IMR-90 (cell line): ENCODE results near the gene BCAS1. TPM values are rescaled to one million over a fixed set of nuclear protein-coding genes. Genes with fewer than 3 reads are reported as not detected.

Experiments used
- ATAC-seq: fragments of 200-7000 bp; cut with Tn5 transposase; 2 replicates; pipeline ENCODE4 v1.9.1; 2020; ENCODE audit warnings: low read depth, mild to moderate bottlenecking, moderate library complexity
- BruUV-seq: library from RNA; stranded (reverse); fragments of 400-500 nt; replicated peaks from 2 replicates; lab custom pipeline; 2021; lab: Mats Ljungman, UMichigan
- CTCF ChIA-PET: fragments of 300-600 bp; formaldehyde crosslinking; extraction: SDS; loops from one replicate; lab custom pipeline; 2021; ENCODE audit warnings: antibody characterized with exemption; lab: Yijun Ruan, JAX
- POLR2A ChIA-PET: fragments of 300-600 bp; sonication (Branson Sonifier 250); formaldehyde crosslinking; loops from one replicate; lab custom pipeline; 2022; ENCODE audit warnings: antibody characterized with exemption; ENCODE audit not compliant: unreplicated experiment; lab: Charles Lee
- DNase-seq: peaks from one replicate; pipeline ENCODE4 v3.0.0; 2013
- H2AFZ ChIP-seq: replicated peaks from 2 replicates; pipeline ENCODE3; 2013; ENCODE audit warnings: low read length, mild to moderate bottlenecking; ENCODE audit not compliant: poor library complexity
- H2AK5ac ChIP-seq: 2 replicates; pipeline ENCODE4 v1.6.1; 2013; ENCODE audit warnings: low read depth, low read length, inconsistent platforms
- H2AK9ac ChIP-seq: replicated peaks from 2 replicates; pipeline ENCODE3; 2013; ENCODE audit warnings: mild to moderate bottlenecking, low read depth, low read length, moderate library complexity; ENCODE audit not compliant: poor library complexity
- H2BK120ac ChIP-seq: 2 replicates; pipeline ENCODE4 v1.6.1; 2013; ENCODE audit warnings: low read depth, low read length, inconsistent platforms
- H2BK15ac ChIP-seq: 3 replicates; pipeline ENCODE4 v1.6.1; 2013; ENCODE audit warnings: low read depth, low read length, inconsistent platforms
- H2BK20ac ChIP-seq: 2 replicates; pipeline ENCODE4 v1.6.1; 2013; ENCODE audit warnings: low read depth, mild to moderate bottlenecking, inconsistent platforms, low read length, moderate library complexity
- H2BK5ac ChIP-seq: 2 replicates; pipeline ENCODE4 v1.6.1; 2013; ENCODE audit warnings: mild to moderate bottlenecking, low read depth, low read length, inconsistent platforms; ENCODE audit not compliant: poor library complexity, severe bottlenecking
- H3K14ac ChIP-seq: replicated peaks from 2 replicates; pipeline ENCODE4 v1.6.1; 2013; ENCODE audit warnings: low read depth, low read length, inconsistent platforms
- H3K18ac ChIP-seq: 2 replicates; pipeline ENCODE4 v1.6.1; 2013; ENCODE audit warnings: low read depth, low read length, control low read depth
- H3K23ac ChIP-seq: 2 replicates; pipeline ENCODE4 v1.6.1; 2013; ENCODE audit warnings: low read depth, low read length, inconsistent platforms
- H3K27ac ChIP-seq: 2 replicates; pipeline ENCODE4 v1.5.1; 2013; ENCODE audit warnings: mild to moderate bottlenecking, control low read depth, low read length; ENCODE audit not compliant: insufficient read depth
- H3K27me3 ChIP-seq: 2 replicates; pipeline ENCODE4 v1.6.1; 2013; ENCODE audit warnings: low read length; ENCODE audit not compliant: control insufficient read depth, insufficient read depth
- H3K36me3 ChIP-seq: 2 replicates; pipeline ENCODE4 v1.6.1; 2013; ENCODE audit warnings: low read length, mixed read lengths; ENCODE audit not compliant: control insufficient read depth, insufficient read depth
- H3K4ac ChIP-seq: 2 replicates; pipeline ENCODE4 v1.6.1; 2013; ENCODE audit warnings: low read depth, low read length, inconsistent platforms
- H3K4me1 ChIP-seq: 2 replicates; pipeline ENCODE4 v1.6.1; 2013; ENCODE audit warnings: low read length, mixed read lengths; ENCODE audit not compliant: control insufficient read depth, insufficient read depth
- H3K4me2 ChIP-seq: 2 replicates; pipeline ENCODE4 v1.6.1; 2013; ENCODE audit warnings: low read depth, mild to moderate bottlenecking, control low read depth, low read length, moderate library complexity
- H3K4me3 ChIP-seq: 2 replicates; pipeline ENCODE4 v1.5.1; 2013; ENCODE audit warnings: low read depth, mild to moderate bottlenecking, control low read depth, low read length, moderate library complexity; ENCODE audit not compliant: insufficient read depth
- H3K56ac ChIP-seq: 2 replicates; pipeline ENCODE4 v1.6.1; 2013; ENCODE audit warnings: low read length, inconsistent platforms; ENCODE audit not compliant: insufficient read depth; ENCODE audit errors: extremely low read depth
- H3K79me1 ChIP-seq, 2 experiments: 2 replicates each; pipeline ENCODE4 v1.6.1; 2013; ENCODE audit warnings: low read length in 2 of 2, inconsistent platforms in 1 of 2, low read depth in 1 of 2
- H3K9ac ChIP-seq: 2 replicates; pipeline ENCODE4 v1.6.1; 2013; ENCODE audit warnings: low read depth, low read length, control low read depth
- H3K9me1 ChIP-seq: 2 replicates; pipeline ENCODE4 v1.6.1; 2013; ENCODE audit warnings: low read length, inconsistent platforms; ENCODE audit not compliant: insufficient read depth
- H3K9me3 ChIP-seq: 2 replicates; pipeline ENCODE4 v1.6.1; 2013; ENCODE audit warnings: low read length; ENCODE audit not compliant: control insufficient read depth, insufficient read depth
- H4K20me1 ChIP-seq: 2 replicates; pipeline ENCODE4 v1.6.1; 2013; ENCODE audit warnings: low read length, inconsistent platforms; ENCODE audit not compliant: insufficient read depth
- H4K5ac ChIP-seq: 2 replicates; pipeline ENCODE4 v1.6.1; 2013; ENCODE audit warnings: mild to moderate bottlenecking, low read depth, low read length, control low read depth
- H4K8ac ChIP-seq, 2 experiments: 2 replicates each; pipeline ENCODE4 v1.6.1; 2013; ENCODE audit warnings: low read depth in 2 of 2, low read length in 2 of 2, control low read depth in 1 of 2, inconsistent platforms in 1 of 2
- H4K91ac ChIP-seq: 2 replicates; pipeline ENCODE4 v1.6.1; 2013; ENCODE audit warnings: low read depth, low read length, inconsistent platforms; ENCODE audit not compliant: insufficient read depth
- BHLHE40 ChIP-seq: fragments of 150-350 bp; IDR thresholded peaks from 2 replicates; pipeline ENCODE4 v1.6.1; 2016; ENCODE audit warnings: mild to moderate bottlenecking, low read depth, low read length
- ELK1 ChIP-seq: fragments of 150-350 bp; IDR thresholded peaks from 2 replicates; pipeline ENCODE4 v1.6.1; 2016; ENCODE audit warnings: low read depth, mild to moderate bottlenecking, low read length, moderate library complexity, borderline replicate concordance
- FOS ChIP-seq: fragments of 150-350 bp; IDR thresholded peaks from 2 replicates; pipeline ENCODE4 v1.6.1; 2016; ENCODE audit warnings: low read depth, low read length
- MAFK ChIP-seq: IDR thresholded peaks from 2 replicates; pipeline ENCODE4 v1.6.1; 2012; ENCODE audit warnings: low read depth, low read length, improper control_type of control experiment
- MAZ ChIP-seq: IDR thresholded peaks from 2 replicates; pipeline ENCODE4 v1.6.1; 2012; ENCODE audit warnings: low read depth, mild to moderate bottlenecking, low read length, improper control_type of control experiment, moderate library complexity, borderline replicate concordance
- MXI1 ChIP-seq: IDR thresholded peaks from 2 replicates; pipeline ENCODE4 v1.6.1; 2012; ENCODE audit warnings: low read depth, mild to moderate bottlenecking, low read length, moderate library complexity, borderline replicate concordance
- NFE2L2 ChIP-seq: fragments of 150-350 bp; IDR thresholded peaks from 2 replicates; pipeline ENCODE4 v1.6.1; 2016; ENCODE audit warnings: low read depth, mild to moderate bottlenecking, low read length
- POLR2A ChIP-seq: IDR thresholded peaks from 2 replicates; pipeline ENCODE4 v1.6.1; 2012; ENCODE audit warnings: mild to moderate bottlenecking, low read depth, low read length
- RAD21 ChIP-seq: IDR thresholded peaks from 2 replicates; pipeline ENCODE4 v1.6.1; 2012; ENCODE audit warnings: low read length, improper control_type of control experiment
- RFX5 ChIP-seq: IDR thresholded peaks from 2 replicates; pipeline ENCODE4 v1.8.0; 2012; ENCODE audit warnings: low read depth, mild to moderate bottlenecking, low read length, moderate library complexity
- SMC3 ChIP-seq: fragments of 150-350 bp; IDR thresholded peaks from 2 replicates; pipeline ENCODE4 v1.6.1; 2016; ENCODE audit warnings: low read depth, mild to moderate bottlenecking, antibody characterized with exemption, low read length, moderate library complexity
- WGBS, 2 experiments: methylation state at CpG; one replicate each; pipeline versions ENCODE4 v1.1.5 to v1.1.7; 2013; ENCODE audit warnings: missing lambda C conversion rate in 2 of 2; ENCODE audit not compliant: insufficient read length in 1 of 2; ENCODE audit errors: extremely low coverage in 2 of 2; 5-methylcytosine and 5-hydroxymethylcytosine counted together
- dilution Hi-C: fragments of 300-500 bp; cut with HindIII; formaldehyde crosslinking; loops from one replicate; pipeline ENCODE4 v1.14.3; 2018; ENCODE audit warnings: low sequenced_read_pairs; ENCODE audit not compliant: unreplicated experiment
- in situ Hi-C: fragments of 300-500 bp; cut with MboI; formaldehyde crosslinking; loops from 3 replicates; pipeline ENCODE4 v1.14.3; 2019; ENCODE audit warnings: low sequenced_read_pairs, inconsistent platforms, mixed read lengths
- intact Hi-C: fragments of 100-400 bp; cut with micrococcal nuclease; formaldehyde crosslinking; loops from 2 replicates; pipeline ENCODE4 v1.10.0; 2022
- polyA plus RNA-seq, 3 experiments: library from polyadenylated mRNA; depleted of rRNA; stranded (reverse); fragments of >200 nt; gene quantifications; 2 replicates each; pipeline ENCODE4 v1.2.3, GENCODE V29; 2012; ENCODE audit warnings: low replicate concordance in 1 of 3
- total RNA-seq: library from RNA; depleted of rRNA; stranded (reverse); fragments of >200 nt; gene quantifications from 2 replicates; pipeline ENCODE4 v1.2.3, GENCODE V29; 2012

Gene BCAS1
- total and polyA plus RNA-seq, 2 of the 4 experiments (the other 2 are of a cell fraction) = under 0.01 TPM; not detected in 1

- no peak overlapping the region for H2BK20ac ChIP-seq
- ATAC-seq (no peak), DNase-seq (no peak)
- no peak overlapping the region for H4K8ac ChIP-seq
- no peaks in the 10 kb centered on the region for H3K4me1 ChIP-seq
- no peak overlapping the region for H3K14ac ChIP-seq
- H3K4me3 ChIP-seq = no peak overlapping the region
- H3K36me3 ChIP-seq = no peaks in the 10 kb centered on the region
- no peak overlapping the region for H3K23ac ChIP-seq
- no peak overlapping the region for H2AK9ac ChIP-seq
- BruUV-seq = no TSS peak
- POLR2A ChIA-PET = no interaction called here
- no peak overlapping the region for H3K56ac ChIP-seq
- H3K9me1 ChIP-seq = no peaks in the 10 kb centered on the region
- no peak overlapping the region for H2AFZ ChIP-seq
- no peak overlapping the region for H3K27ac ChIP-seq
- no peak overlapping the region for H2BK15ac ChIP-seq
- peaks cover 7% of the 10 kb centered on the region for H3K27me3 ChIP-seq
- TF ChIP-seq NFE2L2 (no peak), MAZ (no peak), FOS (no peak), SMC3 (no peak), BHLHE40 (no peak), MXI1 (no peak), RAD21 (no peak), POLR2A (no peak), ELK1 (no peak), MAFK (no peak), RFX5 (no peak)
- H3K79me1 ChIP-seq = no peaks in the 10 kb centered on the region
- intact Hi-C loops = no loop called here
- H3K4me2 ChIP-seq = no peak overlapping the region
- H3K9me3 ChIP-seq = no peaks in the 10 kb centered on the region
- in situ Hi-C loops = loop anchor here (25.0 kb wide), 1 partner anchor 98 kb away; no protein-coding TSS in a partner anchor
- H4K91ac ChIP-seq = no peak overlapping the region
- no peak overlapping the region for H2AK5ac ChIP-seq
- H4K20me1 ChIP-seq = no peaks in the 10 kb centered on the region
- no peak overlapping the region for H4K5ac ChIP-seq
- H3K9ac ChIP-seq = no peak overlapping the region
- no peak overlapping the region for H3K4ac ChIP-seq
- H2BK120ac ChIP-seq = no peak overlapping the region
- dilution Hi-C loops = loop anchor here (25.0 kb wide), 1 partner anchor 102 kb away; no protein-coding TSS in a partner anchor
- H3K18ac ChIP-seq = no peak overlapping the region
- 64% methylated on average over 3 of the region's 5 CpGs; no CpG with 5 or more reads in 1 of the 2 experiments for WGBS, 2 experiments
- CTCF ChIA-PET = no interaction called here
- no peak overlapping the region for H2BK5ac ChIP-seq
Observed at GRCh38 chr20:54084727-54085388, 14.5 kb upstream of the BCAS1 start.
